OCI-LY3 (cell line): ENCODE measurements around the gene NRG3.

Source experiments
- H2AFZ ChIP-seq: fragments of 200-600, 300-600 bp; shearing (Covaris generic); 2 replicates; pipeline ENCODE4 v1.6.0; 2014; ENCODE audit warnings: antibody characterized with exemption, low read depth, low read length
- H3K27ac ChIP-seq: fragments of 200-600, 300-600 bp; sonication (generic); 2 replicates; pipeline ENCODE4 v1.5.1; 2014; ENCODE audit warnings: mild to moderate bottlenecking, low read length, moderate library complexity, mixed read lengths
- H3K27me3 ChIP-seq: fragments of 200-600, 300-600 bp; sonication (generic); 2 replicates; pipeline ENCODE4 v1.6.1; 2014; ENCODE audit warnings: low read depth, low read length, mixed read lengths
- H3K36me3 ChIP-seq: fragments of 200-600, 300-600 bp; sonication (generic); replicated peaks from 2 replicates; pipeline ENCODE3; 2014; ENCODE audit warnings: low read depth, low read length, mixed read lengths
- H3K4me1 ChIP-seq: fragments of 300-600, 200-600 bp; sonication (generic); 2 replicates; pipeline ENCODE4 v1.6.1; 2014; ENCODE audit warnings: low read length, mixed read lengths
- H3K4me2 ChIP-seq: fragments of 200-600, 300-600 bp; sonication (generic); 2 replicates; pipeline ENCODE4 v1.6.1; 2014; ENCODE audit warnings: low read length, mixed read lengths
- H3K4me3 ChIP-seq: fragments of 300-600, 200-600 bp; sonication (generic); 2 replicates; pipeline ENCODE4 v1.5.1; 2014; ENCODE audit warnings: antibody characterized with exemption, mild to moderate bottlenecking, low read length, moderate library complexity
- H3K79me2 ChIP-seq: fragments of 300-600, 200-600 bp; shearing (Covaris generic); 2 replicates; pipeline ENCODE4 v1.6.1; 2014; ENCODE audit warnings: mild to moderate bottlenecking, low read length, mixed read lengths
- H3K9ac ChIP-seq: fragments of 300-600, 200-600 bp; shearing (Covaris generic); 2 replicates; pipeline ENCODE4 v1.6.0; 2014; ENCODE audit warnings: mild to moderate bottlenecking, low read length, moderate library complexity
- H3K9me3 ChIP-seq: fragments of 200-600, 300-600 bp; shearing (Covaris generic); 2 replicates; pipeline ENCODE4 v1.6.1; 2014; ENCODE audit warnings: low read length, mixed read lengths; ENCODE audit not compliant: insufficient read depth
- H4K20me1 ChIP-seq: fragments of 200-600, 300-600 bp; sonication (generic); 2 replicates; pipeline ENCODE4 v1.6.1; 2016; ENCODE audit warnings: low read length, mixed read lengths; ENCODE audit not compliant: insufficient read depth
- CTCF ChIP-seq: fragments of 200-600, 300-600 bp; sonication (generic); IDR thresholded peaks from 2 replicates; pipeline ENCODE4 v1.5.1; 2014; ENCODE audit warnings: antibody characterized with exemption, low read length, low read depth
- EZH2phosphoT487 ChIP-seq: fragments of 200-600 bp; shearing (Covaris generic); IDR thresholded peaks from 2 replicates; pipeline ENCODE4 v1.6.1; 2018; ENCODE audit warnings: antibody characterized with exemption, mixed run types, low read depth

The NRG3 gene

GRCh38 chr10:82245906-82246560 is 371.0 kb downstream of the NRG3 start:
- Histone ChIP-seq H3K4me1 (no peaks in the 10 kb centered on the region), H3K36me3 (no peaks in the 10 kb centered on the region), H2AFZ (no peak overlapping the region), H3K27me3 (no peaks in the 10 kb centered on the region), H3K4me2 (no peak overlapping the region), H3K27ac (no peak overlapping the region), H3K4me3 (no peak overlapping the region), H3K9ac (no peak overlapping the region), H3K9me3 (no peaks in the 10 kb centered on the region), H3K79me2 (no peaks in the 10 kb centered on the region), H4K20me1 (no peaks in the 10 kb centered on the region)
- TF ChIP-seq CTCF (no peak), EZH2phosphoT487 (no peak)

- TF ChIP-seq CTCF: no peak
- TF ChIP-seq EZH2phosphoT487: no peak
- Histone ChIP-seq H3K27me3 (no peaks in the 10 kb centered on the region), H3K9me3 (no peaks in the 10 kb centered on the region), H3K79me2 (no peaks in the 10 kb centered on the region), H4K20me1 (no peaks in the 10 kb centered on the region), H3K36me3 (no peaks in the 10 kb centered on the region), H3K4me2 (no peak overlapping the region), H3K4me1 (no peaks in the 10 kb centered on the region), H3K9ac (no peak overlapping the region), H3K4me3 (no peak overlapping the region), H3K27ac (no peak overlapping the region), H2AFZ (no peak overlapping the region)
These were observed 374.1 kb downstream of the NRG3 start for GRCh38 chr10:82249141-82249540.

GRCh38 chr10:82251222-82251906 is 376.4 kb downstream of the NRG3 start:
- H3K4me2 ChIP-seq: no peak overlapping the region
- no peak overlapping the region for H2AFZ ChIP-seq
- H3K4me3 ChIP-seq: no peak overlapping the region
- H3K79me2 ChIP-seq: no peaks in the 10 kb centered on the region
- no peaks in the 10 kb centered on the region for H4K20me1 ChIP-seq
- no peaks in the 10 kb centered on the region for H3K4me1 ChIP-seq
- no peak overlapping the region for H3K9ac ChIP-seq
- no peaks in the 10 kb centered on the region for H3K36me3 ChIP-seq
- TF ChIP-seq CTCF (no peak), EZH2phosphoT487 (no peak)
- H3K27me3 ChIP-seq: no peaks in the 10 kb centered on the region
- no peak overlapping the region for H3K27ac ChIP-seq
- no peaks in the 10 kb centered on the region for H3K9me3 ChIP-seq

- H3K27me3 ChIP-seq: no peaks in the 10 kb centered on the region
- no peak overlapping the region for H3K9ac ChIP-seq
- no peak overlapping the region for H2AFZ ChIP-seq
- H4K20me1 ChIP-seq: no peaks in the 10 kb centered on the region
- H3K4me1 ChIP-seq: no peaks in the 10 kb centered on the region
- no peaks in the 10 kb centered on the region for H3K9me3 ChIP-seq
- no peak for TF ChIP-seq EZH2phosphoT487
- no peak overlapping the region for H3K4me3 ChIP-seq
- H3K79me2 ChIP-seq: no peaks in the 10 kb centered on the region
- no peak overlapping the region for H3K27ac ChIP-seq
- H3K4me2 ChIP-seq: no peak overlapping the region
- H3K36me3 ChIP-seq: no peaks in the 10 kb centered on the region
These were observed 377.1 kb downstream of the NRG3 start for GRCh38 chr10:82252081-82252480.
